PC-3 (cell line): Measurements from ENCODE around the gene UBE2B. TPM values are rescaled to one million over a fixed set of nuclear protein-coding genes. Genes with fewer than 3 reads are reported as not detected.
"Not testable (repeated sequence)": the region's sequence is repeated elsewhere in the genome, so short reads cannot be mapped to it uniquely, and the experiment has no call there.

Experiments
- ATAC-seq: fragments of 200-7000 bp; cut with Tn5 transposase; 2 replicates; pipeline ENCODE4 v1.9.1; 2020; ENCODE audit warnings: mild to moderate bottlenecking, moderate library complexity
- BruUV-seq: library from RNA; stranded (reverse); fragments of 400-500 nt; replicated peaks from 2 replicates; lab custom pipeline; 2021; lab: Mats Ljungman, UMichigan
- CTCF ChIA-PET: fragments of 300-600 bp; sonication (Branson Sonifier 250); formaldehyde crosslinking; loops from one replicate; lab custom pipeline; 2022; ENCODE audit warnings: antibody characterized with exemption; lab: Charles Lee
- POLR2A ChIA-PET: fragments of 300-600 bp; sonication (Branson Sonifier 250); formaldehyde crosslinking; loops from one replicate; lab custom pipeline; 2022; ENCODE audit warnings: antibody characterized with exemption; ENCODE audit not compliant: unreplicated experiment; lab: Charles Lee
- DNase-seq: peaks from one replicate; pipeline ENCODE4 v3.0.0-alpha.2; 2015
- H2AFZ ChIP-seq: fragments of 300-600 bp; sonication (generic); 2 replicates; pipeline ENCODE4 v1.6.0; 2016; ENCODE audit warnings: antibody characterized with exemption, low read length
- H3F3A ChIP-seq: fragments of 300-600 bp; sonication (generic); one replicate; pipeline ENCODE4 v1.6.0; 2017; ENCODE audit warnings: antibody characterized with exemption, low read length, control low read depth, mild to moderate bottlenecking; ENCODE audit not compliant: unreplicated experiment
- H3K27ac ChIP-seq: fragments of 300-600 bp; sonication (generic); 2 replicates; pipeline ENCODE4 v1.5.1; 2016; ENCODE audit warnings: mild to moderate bottlenecking, low read length
- H3K27me3 ChIP-seq: fragments of 300-600 bp; sonication (generic); 2 replicates; pipeline ENCODE4 v1.6.1; 2016; ENCODE audit warnings: low read length, mixed read lengths
- H3K36me3 ChIP-seq: fragments of 300-600 bp; sonication (generic); 2 replicates; pipeline ENCODE4 v1.6.1; 2016; ENCODE audit warnings: low read depth, mixed run types, low read length, mixed read lengths
- H3K4me1 ChIP-seq: fragments of 300-600 bp; sonication (generic); 2 replicates; pipeline ENCODE4 v1.5.1; 2016; ENCODE audit warnings: low read length; ENCODE audit not compliant: insufficient read depth
- H3K4me2 ChIP-seq: fragments of 300-600 bp; sonication (generic); 2 replicates; pipeline ENCODE4 v1.6.0; 2016; ENCODE audit warnings: low read length
- H3K4me3 ChIP-seq: fragments of 300-600 bp; sonication (generic); 2 replicates; pipeline ENCODE4 v1.5.1; 2016; ENCODE audit warnings: mild to moderate bottlenecking, low read length, mixed read lengths
- H3K79me2 ChIP-seq: fragments of 300-600 bp; sonication (generic); 2 replicates; pipeline ENCODE4 v1.6.1; 2017; ENCODE audit warnings: low read length, mixed read lengths
- H3K9ac ChIP-seq: fragments of 300-600 bp; sonication (generic); 2 replicates; pipeline ENCODE4 v1.6.0; 2016; ENCODE audit warnings: mild to moderate bottlenecking, low read length
- H3K9me2 ChIP-seq: fragments of 300-600 bp; sonication (generic); replicated peaks from 2 replicates; pipeline ENCODE4 v1.6.1; 2016; ENCODE audit warnings: mixed run types, low read length, mixed read lengths
- H3K9me3 ChIP-seq: fragments of 300-600 bp; sonication (generic); 2 replicates; pipeline ENCODE4 v1.6.1; 2016; ENCODE audit warnings: low read length, mixed read lengths
- H4K20me1 ChIP-seq: fragments of 300-600 bp; sonication (generic); 2 replicates; pipeline ENCODE4 v1.6.1; 2016; ENCODE audit warnings: low read length, mixed read lengths
- CTCF ChIP-seq: fragments of 300-600 bp; sonication (generic); conservative IDR thresholded peaks from 2 replicates; pipeline ENCODE4 v1.5.1; 2017; ENCODE audit warnings: antibody characterized with exemption, low read depth, mild to moderate bottlenecking, low read length
- EZH2 ChIP-seq: fragments of 300-600 bp; sonication (generic); IDR thresholded peaks from one replicate; pipeline ENCODE4 v1.6.1; 2017; ENCODE audit warnings: antibody characterized with exemption, mild to moderate bottlenecking, low read length; ENCODE audit not compliant: unreplicated experiment
- EZH2phosphoT487 ChIP-seq: fragments of 300-600 bp; sonication (generic); IDR thresholded peaks from 2 replicates; pipeline ENCODE4 v1.6.1; 2018; ENCODE audit warnings: mild to moderate bottlenecking, antibody characterized with exemption, low read length, borderline replicate concordance
- intact Hi-C: fragments of 100-400 bp; cut with micrococcal nuclease; formaldehyde crosslinking; loops from 2 replicates; pipeline ENCODE4 v1.9.0; 2023
- total RNA-seq: library from RNA; depleted of rRNA; stranded (reverse); fragments of >200 nt; gene quantifications from 2 replicates; pipeline ENCODE4 v1.2.3, GENCODE V29; 2014

UBE2B gene
- total RNA-seq, 1 experiment from 2014 or later, result 9.5 TPM

GRCh38 chr5:134328619-134329018, 42.8 kb upstream of the UBE2B start:
- H3K4me1 ChIP-seq, result no peaks in the 10 kb centered on the region
- intact Hi-C loops, result no loop called here
- H3K9me3 ChIP-seq, result peaks cover 9% of the 10 kb centered on the region; the same call in 1 of the 2 replicates
- CTCF ChIA-PET, result no interaction called here
- H3F3A ChIP-seq, result no peaks in the 10 kb centered on the region
- H4K20me1 ChIP-seq, result no peaks in the 10 kb centered on the region
- H3K79me2 ChIP-seq, result no peaks in the 10 kb centered on the region
- DNase-seq, result no peak
- no peaks in the 10 kb centered on the region for H3K9me2 ChIP-seq
- ATAC-seq, result no peak
- no peak overlapping the region for H2AFZ ChIP-seq
- no peak overlapping the region for H3K9ac ChIP-seq
- no peak overlapping the region for H3K4me3 ChIP-seq
- no peak overlapping the region for H3K4me2 ChIP-seq
- no peaks in the 10 kb centered on the region for H3K36me3 ChIP-seq
- no TSS peak for BruUV-seq
- H3K27ac ChIP-seq, result no peak overlapping the region
- no peak for TF ChIP-seq EZH2
- TF ChIP-seq EZH2phosphoT487, result no peak
- TF ChIP-seq CTCF, result no peak
- no peaks in the 10 kb centered on the region for H3K27me3 ChIP-seq
- POLR2A ChIA-PET, result no interaction called here

- H3K36me3 ChIP-seq, H3K27ac ChIP-seq, intact Hi-C loops, CTCF ChIA-PET, H2AFZ ChIP-seq, H4K20me1 ChIP-seq, DNase-seq, H3K4me3 ChIP-seq, POLR2A ChIA-PET, ATAC-seq, H3K9me3 ChIP-seq, H3K4me1 ChIP-seq, H3K27me3 ChIP-seq, H3K4me2 ChIP-seq, H3K9me2 ChIP-seq, BruUV-seq, H3K9ac ChIP-seq, H3F3A ChIP-seq, H3K79me2 ChIP-seq: not testable (repeated sequence)
Measured at GRCh38 chr5:134336833-134337232, 34.5 kb upstream of the UBE2B start.

GRCh38 chr5:134343500-134343899, 27.9 kb upstream of the UBE2B start:
- H3K9me3 ChIP-seq, H3K4me1 ChIP-seq, POLR2A ChIA-PET, H3K27me3 ChIP-seq, DNase-seq, H3K4me3 ChIP-seq, H3K27ac ChIP-seq, H3K79me2 ChIP-seq, H3F3A ChIP-seq, CTCF ChIA-PET, H3K36me3 ChIP-seq, H4K20me1 ChIP-seq, H2AFZ ChIP-seq, H3K9ac ChIP-seq, H3K4me2 ChIP-seq, H3K9me2 ChIP-seq, intact Hi-C loops, BruUV-seq, ATAC-seq: not testable (repeated sequence)

GRCh38 chr5:134345476-134345875, 25.9 kb upstream of the UBE2B start:
- H3F3A ChIP-seq, H3K4me1 ChIP-seq, H3K79me2 ChIP-seq, H3K36me3 ChIP-seq, H3K9me2 ChIP-seq, H3K4me3 ChIP-seq, H3K9ac ChIP-seq, CTCF ChIA-PET, intact Hi-C loops, BruUV-seq, H3K27me3 ChIP-seq, H4K20me1 ChIP-seq, H3K4me2 ChIP-seq, DNase-seq, H3K27ac ChIP-seq, H2AFZ ChIP-seq, POLR2A ChIA-PET, ATAC-seq, H3K9me3 ChIP-seq: not testable (repeated sequence)
